GM21529 (cell line): ENCODE measurements around the gene RNF208.
"Not testable (repeated sequence)": the region's sequence is repeated elsewhere in the genome, so short reads cannot be mapped to it uniquely, and the experiment has no call there.

Experiments
- ATAC-seq: cut with Tn5 transposase; IDR thresholded peaks from one replicate; pipeline ENCODE4 v1.9.1; 2021; ENCODE audit not compliant: unreplicated experiment

RNF208 gene

DNA sequence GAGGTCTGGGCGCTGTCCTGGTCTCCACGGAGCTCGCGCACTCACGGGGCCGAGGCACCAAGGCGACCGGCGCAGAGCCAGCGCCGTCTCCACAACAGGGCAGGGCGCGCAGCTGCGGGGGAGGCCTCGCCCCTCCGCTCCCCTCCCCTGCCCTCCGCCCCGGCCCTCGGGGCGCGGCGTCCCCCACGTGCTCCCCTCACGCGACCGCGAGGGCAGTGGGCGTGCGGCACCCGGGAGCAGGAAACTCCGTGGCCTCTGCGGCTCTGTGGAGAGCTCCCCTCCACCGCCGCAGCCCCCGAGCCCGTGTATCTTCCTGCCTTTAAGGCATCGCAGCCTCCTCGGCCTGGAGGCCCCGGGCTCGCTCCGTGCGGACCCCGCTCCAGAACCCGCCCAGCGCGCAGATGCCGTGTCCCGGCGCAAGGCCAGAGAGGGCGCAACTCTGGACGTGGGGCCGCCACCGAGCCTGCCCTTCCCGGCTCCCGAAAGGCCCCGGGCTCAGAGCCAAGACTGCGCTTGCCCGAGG lies 18.3 kb upstream of the RNF208 start:
- ATAC-seq: peak; percentile 32

DNA sequence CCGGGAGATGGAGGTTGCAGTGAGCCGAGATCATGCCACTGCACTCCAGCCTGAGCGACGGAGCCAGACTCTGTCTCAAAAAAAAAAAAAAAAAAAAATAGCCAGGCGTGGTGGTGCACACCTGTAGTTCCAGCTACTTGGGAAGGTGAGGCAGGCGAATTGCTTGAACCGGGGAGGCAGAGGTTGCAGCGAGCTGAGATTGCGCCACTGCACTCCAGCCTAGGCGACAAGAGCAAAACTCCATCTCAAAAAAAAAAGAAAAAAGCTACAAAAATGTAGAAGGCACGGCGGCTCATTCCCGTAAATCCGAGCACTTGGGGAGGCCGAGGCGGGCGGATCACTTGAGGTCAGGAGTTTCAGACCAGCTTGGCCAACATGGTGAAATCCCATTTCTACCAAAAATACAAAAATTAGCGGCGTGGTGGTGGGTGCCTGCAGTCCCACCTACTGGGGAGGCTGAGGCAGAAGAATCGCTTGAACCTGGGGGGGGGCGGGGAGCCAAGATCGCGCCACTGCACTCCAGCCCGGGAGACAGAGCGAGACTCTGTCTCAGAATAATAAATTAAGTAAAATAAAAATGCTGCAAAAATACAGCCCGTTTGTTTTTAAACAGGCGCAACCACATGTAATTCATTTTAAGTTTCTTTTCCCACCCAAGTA lies 17.6 kb upstream of the RNF208 start:
- not testable (repeated sequence) for ATAC-seq

DNA sequence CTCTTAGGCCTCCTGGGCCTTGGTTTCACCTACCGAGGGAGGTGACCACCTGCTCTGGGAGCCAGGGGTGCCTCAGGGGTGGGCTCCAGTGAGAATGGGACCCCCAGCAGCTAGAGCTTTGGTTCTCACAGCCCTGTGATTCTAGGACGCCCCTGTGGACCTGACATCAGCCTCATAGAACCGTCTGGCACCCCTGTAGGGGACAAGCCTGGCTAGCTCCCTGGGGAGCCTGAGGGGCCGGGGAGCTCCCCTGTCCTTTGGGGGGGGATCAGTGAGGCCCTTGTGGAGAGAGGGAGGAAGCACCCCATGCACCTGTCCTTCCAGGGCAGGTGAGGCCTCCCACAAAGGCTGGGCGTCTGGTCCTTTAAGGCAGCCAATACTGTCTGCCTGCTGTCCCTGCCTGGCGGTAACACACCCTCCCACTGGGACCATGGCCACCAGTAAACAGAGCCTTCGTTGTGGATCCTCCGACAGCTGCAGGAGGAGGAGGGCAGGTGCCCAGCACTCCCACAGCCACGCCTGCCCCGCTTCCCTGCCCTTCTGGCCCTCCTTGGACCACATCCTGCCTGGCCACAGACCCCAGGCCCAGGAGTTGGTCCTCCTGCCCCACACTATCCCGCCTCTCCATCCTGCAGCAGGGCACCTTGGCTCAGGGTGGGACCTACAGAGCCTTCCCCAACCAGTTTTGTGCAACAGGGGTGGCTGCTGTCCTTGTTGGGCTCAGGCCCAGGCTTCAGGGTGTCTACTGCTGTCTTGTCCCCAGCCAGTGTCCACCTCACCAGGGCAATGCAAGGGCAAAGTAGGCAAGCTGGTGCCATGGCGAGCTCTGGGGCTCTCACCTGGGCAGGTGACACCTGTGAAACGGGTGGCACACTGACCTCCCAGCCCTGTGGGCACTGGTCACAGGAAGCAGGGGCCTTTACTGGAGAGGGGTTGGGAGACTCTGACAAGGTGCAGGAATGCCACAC lies 16.0 kb upstream of the RNF208 start:
- ATAC-seq: no peak

DNA sequence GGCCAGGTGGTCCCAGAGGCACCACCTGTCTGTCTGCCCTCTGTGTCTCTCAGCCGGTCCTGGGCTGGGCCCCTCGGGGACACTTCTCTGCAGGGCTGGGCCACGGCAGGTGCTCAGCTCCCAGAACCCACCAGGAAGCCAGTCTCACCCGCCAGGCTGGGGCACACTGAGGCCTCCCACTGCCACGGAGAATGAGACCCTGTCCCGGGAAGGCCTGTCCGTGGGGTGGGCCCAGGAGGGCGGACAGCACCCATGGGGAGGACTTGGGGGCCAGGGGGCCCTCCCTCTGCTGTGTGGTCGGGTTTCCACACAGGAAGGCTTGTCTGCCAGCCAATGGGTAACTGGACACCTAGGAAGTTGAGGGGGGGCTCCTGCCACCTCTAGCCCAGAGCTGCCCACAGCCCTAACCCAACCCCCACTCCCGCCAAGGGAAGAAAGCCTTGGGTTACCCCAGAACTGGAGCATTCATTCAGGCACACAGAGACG lies 14.9 kb upstream of the RNF208 start:
- ATAC-seq: no peak

DNA sequence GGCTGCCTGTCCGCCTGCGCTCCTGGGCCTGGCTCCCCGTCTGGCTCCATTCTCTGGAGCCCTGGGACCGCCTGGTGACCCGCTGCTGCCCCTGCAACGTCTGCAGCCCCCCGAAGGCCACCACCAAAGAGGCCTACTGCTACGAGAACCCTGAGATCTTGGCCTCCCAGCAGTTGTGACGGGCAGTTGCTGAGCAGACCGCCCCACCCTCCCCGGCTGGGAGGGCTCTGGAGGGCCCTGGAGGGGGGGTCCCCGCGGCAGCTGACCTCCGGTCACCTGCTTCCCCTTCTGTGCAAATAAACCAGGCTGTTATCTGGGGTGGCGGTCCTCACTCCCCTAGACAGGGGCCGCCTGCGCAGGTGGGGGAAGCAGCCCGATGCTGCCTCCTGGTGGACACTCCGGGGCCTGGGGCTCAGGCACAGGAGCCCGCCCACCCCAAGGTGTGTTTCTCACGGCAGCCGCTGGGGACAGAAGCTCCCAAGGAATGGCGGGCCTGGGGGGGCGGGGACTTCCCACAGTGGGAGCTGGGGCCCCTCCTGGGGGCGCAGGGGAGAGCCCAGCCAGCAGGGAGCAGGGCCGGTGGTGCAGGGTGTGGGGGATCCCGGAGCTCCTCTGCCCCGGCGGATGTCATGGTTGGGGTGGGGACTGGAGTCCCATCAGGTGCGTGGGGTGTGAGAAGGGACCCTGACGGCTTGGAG lies 14.3 kb upstream of the RNF208 start:
- ATAC-seq: peak; percentile 17

DNA sequence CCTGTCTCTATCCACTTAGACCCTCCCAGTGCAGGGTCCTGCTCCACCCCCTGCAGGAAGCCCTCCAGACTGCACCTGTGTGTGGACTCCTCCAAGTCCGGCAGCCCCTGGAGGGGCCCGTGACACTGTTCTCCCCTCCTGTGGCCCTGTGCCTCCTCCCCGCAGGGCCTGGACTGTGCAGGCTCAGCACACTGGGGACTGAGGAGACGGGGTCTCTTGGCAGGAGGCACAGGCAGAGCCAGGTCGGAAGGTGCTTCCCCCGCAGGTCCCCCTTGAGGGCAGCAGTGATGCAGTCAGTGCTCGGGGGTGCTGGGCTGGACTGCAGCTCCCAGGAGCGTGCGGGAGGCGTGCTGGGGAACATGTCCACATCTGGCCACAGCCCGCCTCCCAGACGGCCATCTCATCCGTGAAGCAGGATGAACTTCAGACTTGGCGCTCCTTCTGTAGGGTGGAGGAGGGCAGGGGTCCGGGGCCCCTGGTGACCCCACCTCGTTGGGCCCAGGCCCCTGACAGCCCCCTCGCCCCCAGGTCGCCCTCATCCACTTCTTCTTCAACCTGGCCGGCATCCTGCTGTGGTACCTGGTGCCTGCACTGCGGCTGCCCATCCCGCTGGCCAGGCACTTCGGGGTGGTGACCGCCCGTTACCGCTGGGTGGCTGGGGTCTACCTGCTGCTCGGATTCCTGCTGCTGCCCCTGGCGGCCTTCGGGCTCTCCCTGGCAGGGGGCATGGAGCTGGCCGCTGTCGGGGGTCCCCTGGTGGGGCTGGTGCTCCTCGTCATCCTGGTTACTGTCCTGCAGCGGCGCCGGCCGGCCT lies 13.6 kb upstream of the RNF208 start:
- no peak for ATAC-seq

DNA sequence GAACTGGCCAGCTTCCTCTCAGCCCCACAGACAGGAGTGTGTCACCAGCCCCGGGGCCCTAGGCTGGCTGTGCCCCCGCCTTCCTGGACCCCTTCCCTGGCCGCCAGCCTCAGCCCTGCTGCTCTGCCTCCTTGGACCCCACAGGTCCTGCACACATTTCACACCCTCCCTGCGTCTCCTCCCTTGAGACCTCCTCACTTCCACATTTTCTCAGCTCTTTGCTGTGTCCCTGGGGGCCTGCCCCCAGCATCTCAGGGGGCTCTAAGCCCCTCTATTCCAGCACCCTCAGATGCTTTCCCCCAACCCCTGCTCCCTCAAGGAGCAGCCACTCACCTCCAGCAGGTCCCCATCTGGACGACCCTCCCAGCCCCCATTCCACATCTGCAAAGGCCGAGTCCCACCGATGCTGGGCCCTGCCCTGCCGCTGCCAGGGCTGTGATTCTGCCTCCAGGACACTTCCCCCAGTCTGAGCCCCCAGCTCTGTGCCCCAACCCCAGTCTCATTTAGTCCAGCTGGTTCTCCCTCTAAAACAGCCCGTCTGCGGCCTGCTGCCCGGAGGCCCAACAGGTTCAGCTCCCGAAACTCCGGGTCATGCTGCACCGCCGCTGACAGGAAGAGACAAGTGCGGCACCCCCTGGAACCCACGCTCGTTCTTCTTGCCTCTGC lies 12.9 kb upstream of the RNF208 start:
- no peak for ATAC-seq

DNA sequence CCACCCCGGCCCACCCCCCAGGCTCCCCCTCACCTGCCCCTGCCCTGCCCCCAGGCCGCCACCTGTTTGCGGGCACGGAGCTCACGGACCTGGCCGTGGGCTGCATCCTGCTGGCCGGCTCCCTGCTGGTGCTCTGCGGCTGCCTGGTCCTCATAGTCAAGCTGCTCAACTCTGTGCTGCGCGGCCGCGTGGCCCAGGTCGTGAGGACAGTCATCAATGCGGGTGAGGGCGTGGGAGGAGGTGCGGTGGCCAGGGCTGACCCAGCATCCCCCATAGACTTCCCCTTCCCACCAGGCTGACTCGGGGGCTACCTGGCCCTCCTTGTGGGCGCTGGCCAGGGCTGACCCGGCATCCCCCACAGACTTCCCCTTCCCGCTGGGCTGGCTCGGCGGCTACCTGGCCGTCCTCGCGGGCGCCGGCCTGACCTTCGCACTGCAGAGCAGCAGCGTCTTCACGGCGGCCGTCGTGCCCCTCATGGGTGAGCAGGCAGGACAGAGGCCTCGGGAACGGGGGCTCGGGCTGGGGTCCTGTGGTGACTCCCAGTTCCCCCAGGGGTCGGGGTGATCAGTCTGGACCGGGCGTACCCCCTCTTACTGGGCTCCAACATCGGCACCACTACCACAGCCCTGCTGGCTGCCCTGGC lies 12.1 kb upstream of the RNF208 start:
- ATAC-seq: no peak

DNA sequence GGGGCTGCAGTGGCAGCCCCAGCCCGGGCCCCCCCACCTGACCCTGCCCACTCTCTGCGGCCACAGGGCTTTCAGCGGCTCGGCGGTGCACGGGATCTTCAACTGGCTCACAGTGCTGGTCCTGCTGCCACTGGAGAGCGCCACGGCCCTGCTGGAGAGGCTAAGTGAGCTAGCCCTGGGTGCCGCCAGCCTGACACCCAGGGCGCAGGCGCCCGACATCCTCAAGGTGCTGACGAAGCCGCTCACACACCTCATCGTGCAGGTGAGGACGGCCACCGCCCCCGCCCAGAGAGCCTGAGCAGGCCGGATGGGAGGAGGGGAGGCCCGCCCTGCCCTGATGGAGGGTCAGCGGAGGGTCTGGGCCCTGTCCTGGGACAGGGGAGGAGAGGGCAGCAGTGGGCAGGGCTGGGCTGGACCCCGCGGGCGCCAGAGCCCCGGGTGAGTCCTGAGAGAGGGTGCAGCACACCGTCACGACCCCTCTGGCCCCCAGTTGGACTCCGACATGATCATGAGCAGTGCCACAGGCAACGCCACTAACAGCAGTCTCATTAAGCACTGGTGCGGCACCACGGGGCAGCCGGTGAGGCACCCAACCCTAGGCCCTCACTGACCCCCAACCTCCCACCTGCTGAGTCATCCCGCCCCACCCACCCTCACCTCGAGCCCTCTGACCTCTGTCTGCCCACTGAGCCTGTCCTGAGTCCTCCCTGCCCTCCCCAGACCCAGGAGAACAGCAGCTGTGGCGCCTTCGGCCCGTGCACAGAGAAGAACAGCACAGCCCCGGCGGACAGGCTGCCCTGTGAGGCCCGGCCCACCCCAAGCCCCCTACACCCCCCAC lies 11.3 kb upstream of the RNF208 start:
- no peak for ATAC-seq

DNA sequence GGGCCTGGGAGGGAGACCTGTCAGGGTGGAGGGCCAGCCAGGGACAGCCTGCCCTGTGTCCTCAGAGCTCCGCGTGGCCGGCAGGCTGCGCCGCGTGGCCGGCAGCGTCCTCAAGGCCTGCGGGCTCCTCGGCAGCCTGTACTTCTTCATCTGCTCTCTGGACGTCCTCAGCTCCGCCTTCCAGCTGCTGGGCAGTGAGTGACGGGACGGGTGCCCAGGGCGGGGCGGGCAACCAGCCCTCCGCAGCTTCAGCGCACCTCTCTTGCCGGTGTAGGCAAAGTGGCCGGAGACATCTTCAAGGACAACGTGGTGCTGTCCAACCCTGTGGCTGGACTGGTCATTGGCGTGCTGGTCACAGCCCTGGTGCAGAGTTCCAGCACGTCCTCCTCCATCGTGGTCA lies 10.5 kb upstream of the RNF208 start:
- no peak for ATAC-seq

DNA sequence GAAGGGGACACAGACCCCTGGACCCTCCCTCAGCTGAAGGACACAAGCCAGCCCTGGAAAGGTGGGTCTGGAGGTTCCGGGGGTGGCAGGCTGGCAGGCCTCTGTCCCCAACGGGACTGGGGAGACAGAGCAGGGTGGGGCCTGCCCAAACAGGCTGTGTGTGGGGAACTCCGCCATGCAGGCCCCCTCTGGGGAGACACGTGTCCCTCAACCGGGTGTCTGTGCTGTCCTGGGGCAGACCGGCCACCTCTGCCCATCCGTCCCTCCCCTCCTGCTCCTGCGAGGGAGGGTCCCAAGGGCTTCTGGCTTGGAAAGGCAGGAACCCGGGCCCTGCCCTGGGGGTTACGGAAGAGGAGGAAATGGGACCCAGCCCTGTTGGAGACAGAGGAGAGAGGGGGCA lies 10.1 kb upstream of the RNF208 start:
- ATAC-seq: no peak

DNA sequence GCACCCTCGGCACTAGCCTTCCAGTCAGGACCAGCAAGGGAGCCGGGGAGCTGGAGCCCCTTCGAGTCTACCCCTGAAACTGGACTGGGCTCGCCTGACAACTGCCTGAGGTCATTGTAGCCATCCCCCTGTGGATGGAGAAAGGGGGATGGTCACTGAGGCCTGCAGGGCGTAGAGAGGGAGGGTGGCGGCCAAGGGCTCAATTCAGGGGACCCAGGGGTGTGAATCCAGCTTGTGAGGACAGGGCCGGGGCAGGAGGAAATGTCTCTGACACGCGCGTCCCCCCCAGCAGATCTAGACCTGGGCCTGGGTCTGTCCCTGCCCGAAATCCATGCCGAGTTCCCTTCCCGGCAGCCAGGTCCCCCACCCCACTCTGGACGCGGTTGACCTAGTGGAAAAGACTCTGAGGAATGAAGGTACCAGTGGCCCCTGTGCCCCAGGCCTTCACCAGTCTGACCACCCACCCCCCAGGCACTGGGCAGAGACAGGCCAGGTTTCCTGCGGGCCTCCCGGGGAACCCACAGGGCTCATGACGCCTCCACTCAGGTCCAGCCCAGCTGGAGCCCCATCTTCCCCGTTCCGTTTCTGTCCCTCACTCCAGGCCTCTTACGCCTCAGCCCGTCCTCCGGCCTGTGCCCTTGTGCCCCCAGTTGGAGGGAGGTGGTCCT lies 9.5 kb upstream of the RNF208 start:
- no peak for ATAC-seq

DNA sequence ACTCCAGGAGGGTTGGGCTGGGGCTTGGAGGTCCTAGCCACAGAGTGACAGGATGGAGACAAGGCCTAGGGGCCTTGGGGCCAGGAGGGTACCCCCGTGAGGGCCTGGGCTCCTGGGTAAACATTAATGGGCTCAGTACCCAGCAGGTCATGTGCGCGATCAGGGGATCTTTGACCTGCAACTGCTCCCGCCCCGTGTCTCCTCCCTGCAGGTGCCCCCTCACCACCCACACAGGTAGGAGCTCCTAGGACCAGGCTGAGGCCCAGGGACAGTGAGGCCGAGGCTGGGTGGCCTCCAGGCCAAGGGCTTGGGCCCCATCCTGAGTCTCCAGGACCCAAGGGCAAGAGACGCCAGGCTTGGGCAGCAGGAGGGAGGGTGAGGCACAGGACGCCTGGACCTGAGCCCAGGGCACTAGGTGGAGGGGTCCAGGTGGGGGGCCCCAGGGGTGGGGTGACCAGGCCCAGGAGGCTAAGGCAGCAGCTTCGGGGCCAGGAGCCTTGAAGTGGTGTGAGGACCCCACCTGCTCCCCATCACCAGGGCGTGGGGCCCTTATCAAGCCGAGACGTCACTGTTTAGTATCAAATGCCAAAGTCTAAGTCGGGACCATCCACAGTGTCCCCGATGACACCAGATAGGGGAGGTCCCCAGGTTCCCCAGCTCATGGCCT lies 8.8 kb upstream of the RNF208 start, which contains the start of gene SLC34A3:
Gene SLC34A3 (plus strand): TSS at position 197 of the 667 bp plus-strand sequence. CDS start 802 bp downstream, outside the sequence.
- ATAC-seq: no peak

DNA sequence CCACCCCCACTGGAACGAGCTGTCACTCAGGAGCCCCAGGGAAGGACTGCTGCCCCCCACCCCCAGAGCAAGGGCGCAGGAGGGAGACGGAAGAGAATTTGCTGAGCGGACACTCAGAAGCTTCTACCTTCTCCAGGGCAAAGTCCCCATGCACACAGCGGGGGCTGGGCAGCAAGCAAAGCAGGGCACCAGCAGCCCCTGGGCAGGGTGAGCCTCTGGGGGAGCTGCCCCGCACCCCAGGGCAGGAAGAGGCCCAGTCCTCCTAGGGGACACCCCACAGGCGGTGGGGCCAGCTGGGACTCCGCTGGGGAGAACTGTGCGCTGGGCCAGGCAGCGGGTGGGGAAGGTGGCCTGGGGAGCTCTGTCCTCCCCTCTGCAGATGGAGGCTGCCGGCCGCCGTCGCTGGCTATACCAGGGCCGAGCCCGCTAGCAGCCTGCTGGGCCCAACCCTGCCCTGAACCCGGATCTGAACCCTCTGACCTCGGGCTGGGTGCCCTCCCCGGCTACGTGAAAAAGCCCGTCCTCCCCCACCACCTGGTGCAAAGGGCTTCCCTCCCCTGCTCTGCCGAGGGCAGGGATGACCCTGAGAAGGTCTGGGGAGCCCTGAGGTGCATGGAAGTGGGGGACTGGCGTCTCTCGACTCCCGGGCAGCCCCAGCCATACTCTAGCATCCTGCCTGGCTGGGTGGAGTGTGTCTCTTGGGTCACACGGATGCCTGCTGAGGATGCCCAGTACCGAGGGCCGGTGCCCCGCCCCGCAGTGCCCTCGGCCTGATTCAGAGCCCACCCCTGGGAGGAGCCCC lies 8.1 kb upstream of the RNF208 start:
- ATAC-seq: no peak

DNA sequence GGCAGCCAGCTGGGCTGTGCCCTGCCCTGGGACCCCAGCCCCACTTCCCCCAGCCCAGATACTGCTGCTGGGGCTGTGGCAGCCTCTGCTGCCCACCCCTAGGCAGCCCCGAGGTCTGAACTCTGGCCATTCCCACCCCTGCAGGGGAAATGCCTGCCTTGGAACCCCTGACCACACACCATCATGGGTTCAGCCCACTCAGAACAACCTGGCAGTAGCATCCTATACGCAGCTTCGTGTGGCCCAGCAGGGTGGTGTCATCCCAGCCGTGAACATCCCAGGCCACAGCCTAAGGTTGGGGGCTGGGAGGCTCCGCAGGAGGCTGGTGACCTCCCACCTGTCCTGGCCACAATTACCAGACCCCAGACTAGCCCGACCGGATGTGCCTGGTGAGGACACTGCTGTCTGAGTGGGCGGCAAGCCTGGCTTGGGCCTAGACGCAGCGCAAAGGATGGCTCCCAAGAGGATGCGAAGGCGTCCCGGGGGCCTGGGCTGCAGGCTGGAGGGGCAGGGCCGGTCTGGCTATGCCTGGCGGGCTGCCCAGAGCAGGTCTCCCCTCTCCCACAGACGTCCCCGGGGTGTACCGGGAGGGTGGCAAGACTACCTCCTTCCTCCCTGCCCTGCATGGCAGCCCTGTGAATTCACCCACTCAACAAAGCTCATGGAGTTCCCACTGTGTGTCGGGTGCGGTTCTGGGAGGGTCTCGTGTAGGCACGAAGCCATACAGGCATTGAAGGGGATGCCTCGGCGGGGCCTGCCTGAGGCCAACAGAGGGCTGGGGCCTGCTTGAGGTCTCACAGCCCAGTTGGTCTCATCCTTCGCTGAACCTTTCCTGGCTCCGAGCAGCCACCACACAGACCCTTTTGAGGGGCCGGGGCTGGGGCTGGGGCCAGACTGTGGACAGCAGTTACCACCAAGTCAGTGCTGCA lies 7.2 kb upstream of the RNF208 start:
- ATAC-seq: no peak
